Measurements from ENCODE around the gene ZNF532.
"Not testable (repeated sequence)": the region's sequence is repeated elsewhere in the genome, so short reads cannot be mapped to it uniquely, and the experiment has no call there.

Gene ZNF532

GRCh38 chr18:58850786-58851469 is 13.7 kb upstream of the ZNF532 start:
- peaks cover 11% of the 10 kb centered on the region; the same call in 1 of the 2 replicates for H3K9me3 ChIP-seq (ENCODE audit: insufficient read depth, low read length)
- DNase-seq (ENCODE audit: low read depth, low spot score), result no peak
- no peaks in the 10 kb centered on the region for H3K36me3 ChIP-seq (ENCODE audit: insufficient read depth, insufficient read length, low read length)
- H3K4me3 ChIP-seq (ENCODE audit: insufficient read length, low read depth), result no peak overlapping the region
- H3K4me1 ChIP-seq (ENCODE audit: insufficient read depth, insufficient read length), result peaks cover 4% of the 10 kb centered on the region
- TF ChIP-seq YY1 (IDR thresholded peaks at IDR 0.05; ENCODE audit: insufficient read depth, insufficient read length) (no peak), ZNF274 (IDR thresholded peaks at IDR 0.05; ENCODE audit: low read depth, low read length) (no peak), SUZ12 (IDR thresholded peaks at IDR 0.05; ENCODE audit: extremely low read depth, insufficient read depth, insufficient read length) (no peak)
- no peaks in the 10 kb centered on the region for H3K27me3 ChIP-seq (ENCODE audit: insufficient read depth, insufficient read length)
- no peak overlapping the region for H3K9ac ChIP-seq (ENCODE audit: insufficient read length, low read depth)

DNA sequence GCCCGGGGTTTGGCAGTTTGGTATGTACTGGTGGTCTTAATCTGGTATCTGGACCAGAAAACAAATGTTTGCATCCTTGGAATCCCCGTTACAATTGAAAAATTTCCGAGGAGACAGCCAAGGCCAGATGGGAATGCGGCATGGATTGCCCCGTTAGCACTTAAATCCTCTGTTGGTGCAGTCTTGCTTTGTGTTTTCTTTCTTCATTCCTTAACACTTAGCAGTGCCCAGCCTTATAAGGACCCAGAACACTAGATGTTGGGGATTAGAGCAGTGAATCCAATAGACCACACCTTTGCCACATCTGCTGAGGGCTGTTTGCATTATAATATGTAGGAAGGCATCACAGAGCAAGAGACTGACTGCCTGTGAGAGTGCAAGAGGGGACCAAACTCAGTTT is 12.8 kb upstream of the ZNF532 start:
- peaks cover 11% of the 10 kb centered on the region; the same call in 1 of the 2 replicates for H3K9me3 ChIP-seq (ENCODE audit: insufficient read depth, low read length)
- H3K27me3 ChIP-seq (ENCODE audit: insufficient read depth, insufficient read length), result no peaks in the 10 kb centered on the region
- no peak for TF ChIP-seq SUZ12 (IDR thresholded peaks at IDR 0.05; ENCODE audit: extremely low read depth, insufficient read depth, insufficient read length)
- TF ChIP-seq YY1 (IDR thresholded peaks at IDR 0.05; ENCODE audit: insufficient read depth, insufficient read length), result no peak
- no peak for TF ChIP-seq ZNF274 (IDR thresholded peaks at IDR 0.05; ENCODE audit: low read depth, low read length)
- no peaks in the 10 kb centered on the region for H3K36me3 ChIP-seq (ENCODE audit: insufficient read depth, insufficient read length, low read length)
- no peak overlapping the region for H3K4me3 ChIP-seq (ENCODE audit: insufficient read length, low read depth)
- no peak for DNase-seq (ENCODE audit: low read depth, low spot score)
- no peak overlapping the region for H3K9ac ChIP-seq (ENCODE audit: insufficient read length, low read depth)
- H3K4me1 ChIP-seq (ENCODE audit: insufficient read depth, insufficient read length), result peaks cover 2% of the 10 kb centered on the region

DNA sequence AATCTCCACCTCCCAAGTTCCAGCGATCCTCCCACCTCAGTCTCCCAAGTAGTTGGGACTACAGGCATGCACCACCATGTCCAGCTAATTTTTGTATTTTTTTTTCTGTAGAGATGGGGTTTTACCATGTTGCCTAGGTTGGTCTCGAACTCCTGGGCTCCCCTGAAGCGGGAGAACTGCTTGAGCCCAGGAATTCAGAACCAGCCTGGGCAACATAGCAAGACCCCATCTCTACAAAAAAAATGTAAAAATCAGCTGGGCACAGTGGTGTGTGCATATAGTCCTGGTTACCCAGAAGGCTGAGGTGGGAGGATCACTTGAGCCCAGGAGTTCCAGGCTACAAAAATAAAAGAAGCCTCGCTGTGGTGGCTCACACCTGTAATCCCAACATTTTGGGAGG is 12.0 kb upstream of the ZNF532 start:
- Histone ChIP-seq H3K27me3 (ENCODE audit: insufficient read depth, insufficient read length) (no peaks in the 10 kb centered on the region), H3K4me3 (ENCODE audit: insufficient read length, low read depth) (no peak overlapping the region), H3K36me3 (ENCODE audit: insufficient read depth, insufficient read length, low read length) (no peaks in the 10 kb centered on the region), H3K9me3 (ENCODE audit: insufficient read depth, low read length) (peaks cover 11% of the 10 kb centered on the region; the same call in 1 of the 2 replicates), H3K4me1 (ENCODE audit: insufficient read depth, insufficient read length) (peaks cover 2% of the 10 kb centered on the region), H3K9ac (ENCODE audit: insufficient read length, low read depth) (no peak overlapping the region)
- DNase-seq (ENCODE audit: low read depth, low spot score), result no peak
- no peak for TF ChIP-seq YY1 (IDR thresholded peaks at IDR 0.05; ENCODE audit: insufficient read depth, insufficient read length)
- TF ChIP-seq SUZ12 (IDR thresholded peaks at IDR 0.05; ENCODE audit: extremely low read depth, insufficient read depth, insufficient read length), result no peak
- TF ChIP-seq ZNF274 (IDR thresholded peaks at IDR 0.05; ENCODE audit: low read depth, low read length), result no peak

GRCh38 chr18:58853561-58853960 is 11.1 kb upstream of the ZNF532 start:
- Histone ChIP-seq H3K4me1 (ENCODE audit: insufficient read depth, insufficient read length) (peaks cover 2% of the 10 kb centered on the region), H3K27me3 (ENCODE audit: insufficient read depth, insufficient read length) (no peaks in the 10 kb centered on the region), H3K9ac (ENCODE audit: insufficient read length, low read depth) (no peak overlapping the region), H3K36me3 (ENCODE audit: insufficient read depth, insufficient read length, low read length) (no peaks in the 10 kb centered on the region), H3K4me3 (ENCODE audit: insufficient read length, low read depth) (no peak overlapping the region), H3K9me3 (ENCODE audit: insufficient read depth, low read length) (peaks cover 11% of the 10 kb centered on the region; the same call in 1 of the 2 replicates)
- TF ChIP-seq YY1 (IDR thresholded peaks at IDR 0.05; ENCODE audit: insufficient read depth, insufficient read length) (no peak), SUZ12 (IDR thresholded peaks at IDR 0.05; ENCODE audit: extremely low read depth, insufficient read depth, insufficient read length) (no peak), ZNF274 (IDR thresholded peaks at IDR 0.05; ENCODE audit: low read depth, low read length) (no peak)
- DNase-seq (ENCODE audit: low read depth, low spot score), result no peak

- not testable (repeated sequence) for H3K4me1 ChIP-seq (ENCODE audit: insufficient read depth, insufficient read length); H3K36me3 ChIP-seq (ENCODE audit: insufficient read depth, insufficient read length, low read length); H3K27me3 ChIP-seq (ENCODE audit: insufficient read depth, insufficient read length); H3K9ac ChIP-seq (ENCODE audit: insufficient read length, low read depth); H3K9me3 ChIP-seq (ENCODE audit: insufficient read depth, low read length); DNase-seq (ENCODE audit: low read depth, low spot score); H3K4me3 ChIP-seq (ENCODE audit: insufficient read length, low read depth)
Observed at GRCh38 chr18:58855521-58855920, 9.2 kb upstream of the ZNF532 start.

- no peak overlapping the region for H3K9ac ChIP-seq (ENCODE audit: insufficient read length, low read depth)
- H3K36me3 ChIP-seq (ENCODE audit: insufficient read depth, insufficient read length, low read length), result no peaks in the 10 kb centered on the region
- no peaks in the 10 kb centered on the region for H3K9me3 ChIP-seq (ENCODE audit: insufficient read depth, low read length)
- no peak overlapping the region for H3K4me3 ChIP-seq (ENCODE audit: insufficient read length, low read depth)
- peaks cover 8% of the 10 kb centered on the region for H3K4me1 ChIP-seq (ENCODE audit: insufficient read depth, insufficient read length)
- TF ChIP-seq SUZ12 (IDR thresholded peaks at IDR 0.05; ENCODE audit: extremely low read depth, insufficient read depth, insufficient read length) (no peak), YY1 (IDR thresholded peaks at IDR 0.05; ENCODE audit: insufficient read depth, insufficient read length) (no peak), ZNF274 (IDR thresholded peaks at IDR 0.05; ENCODE audit: low read depth, low read length) (no peak)
- no peak for DNase-seq (ENCODE audit: low read depth, low spot score)
- H3K27me3 ChIP-seq (ENCODE audit: insufficient read depth, insufficient read length), result no peaks in the 10 kb centered on the region
Observed at GRCh38 chr18:58856881-58857280, 7.8 kb upstream of the ZNF532 start.

- Histone ChIP-seq H3K27me3 (ENCODE audit: insufficient read depth, insufficient read length) (no peaks in the 10 kb centered on the region), H3K4me1 (ENCODE audit: insufficient read depth, insufficient read length) (peaks cover 8% of the 10 kb centered on the region), H3K4me3 (ENCODE audit: insufficient read length, low read depth) (no peak overlapping the region), H3K36me3 (ENCODE audit: insufficient read depth, insufficient read length, low read length) (no peaks in the 10 kb centered on the region), H3K9me3 (ENCODE audit: insufficient read depth, low read length) (no peaks in the 10 kb centered on the region), H3K9ac (ENCODE audit: insufficient read length, low read depth) (no peak overlapping the region)
- TF ChIP-seq YY1 (IDR thresholded peaks at IDR 0.05; ENCODE audit: insufficient read depth, insufficient read length), result no peak
- no peak for DNase-seq (ENCODE audit: low read depth, low spot score)
Observed at GRCh38 chr18:58858591-58859468, 5.8 kb upstream of the ZNF532 start.

Data from NT2/D1 (cell line).